Measurements from ENCODE around the gene ATXN1.

ATXN1 gene

GRCh38 chr6:16498957-16499356, 262.3 kb downstream of the ATXN1 start:
- H3K27ac ChIP-seq = no peak overlapping the region
- H3K4me3 ChIP-seq = no peak overlapping the region
- peaks cover 0 to 34% (median 16%) of the 10 kb centered on the region in 4 donors for H3K4me1 ChIP-seq
- no peaks in the 10 kb centered on the region for H3K27me3 ChIP-seq
- TF ChIP-seq CTCF (IDR thresholded peaks at IDR 0.05) = no peak
- no peaks in the 10 kb centered on the region for H3K36me3 ChIP-seq
- DNase-seq = no peak
- intact Hi-C loops (cut with DNase I; ENCODE audit: low total_unique reads) = no loop called here
- H3K9me3 ChIP-seq = no peaks in the 10 kb centered on the region

DNA sequence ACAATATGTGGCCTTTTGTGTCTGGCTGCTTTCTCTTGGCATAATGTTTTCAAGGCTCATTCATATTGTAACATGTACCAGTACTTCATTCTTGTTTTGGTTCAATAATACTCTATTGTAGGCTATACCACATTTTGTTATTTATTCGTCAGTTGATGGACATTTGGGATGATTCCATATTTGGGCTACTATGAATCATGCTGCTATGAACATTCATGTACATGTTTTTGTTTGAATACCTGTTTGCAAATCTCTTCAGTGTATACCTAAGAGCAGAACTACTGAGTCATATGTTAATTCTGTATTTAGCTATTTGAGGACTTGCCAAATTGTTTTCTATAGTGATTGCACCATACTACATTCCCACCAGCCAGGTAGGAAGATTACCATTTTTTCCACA, 263.0 kb downstream of the ATXN1 start:
- H3K36me3 ChIP-seq = no peaks in the 10 kb centered on the region
- H3K27ac ChIP-seq = no peak overlapping the region
- no peak for DNase-seq
- intact Hi-C loops (cut with DNase I; ENCODE audit: low total_unique reads) = no loop called here
- TF ChIP-seq CTCF (IDR thresholded peaks at IDR 0.05) = no peak
- H3K4me3 ChIP-seq = no peak overlapping the region
- H3K9me3 ChIP-seq = no peaks in the 10 kb centered on the region
- H3K27me3 ChIP-seq = no peaks in the 10 kb centered on the region
- peaks cover 0 to 29% (median 13%) of the 10 kb centered on the region in 4 donors for H3K4me1 ChIP-seq

- DNase-seq = no peak
- Histone ChIP-seq H3K27ac (peak overlapping the region in 1 of 2 donors; percentile 2), H3K27me3 (no peaks in the 10 kb centered on the region), H3K4me3 (peak overlapping the region in 1 of 2 donors; percentile 10), H3K9me3 (no peaks in the 10 kb centered on the region), H3K36me3 (no peaks in the 10 kb centered on the region), H3K4me1 (peaks cover 0 to 24% (median 11%) of the 10 kb centered on the region in 4 donors)
- intact Hi-C loops (cut with DNase I; ENCODE audit: low total_unique reads) = no loop called here
- TF ChIP-seq CTCF (IDR thresholded peaks at IDR 0.05) = no peak
Measured at GRCh38 chr6:16496991-16497801, 264.1 kb downstream of the ATXN1 start.

GRCh38 chr6:16496210-16496609, 265.1 kb downstream of the ATXN1 start:
- Histone ChIP-seq H3K36me3 (no peaks in the 10 kb centered on the region), H3K27me3 (no peaks in the 10 kb centered on the region), H3K9me3 (no peaks in the 10 kb centered on the region), H3K4me1 (peaks cover 0 to 24% (median 11%) of the 10 kb centered on the region in 4 donors), H3K27ac (peak overlapping the region in 1 of 2 donors; percentile 2), H3K4me3 (no peak overlapping the region)
- DNase-seq = no peak
- TF ChIP-seq CTCF (IDR thresholded peaks at IDR 0.05) = no peak
- intact Hi-C loops (cut with DNase I; ENCODE audit: low total_unique reads) = no loop called here

- Histone ChIP-seq H3K9me3 (no peaks in the 10 kb centered on the region), H3K4me1 (peaks cover 0 to 32% (median 11%) of the 10 kb centered on the region in 4 donors), H3K4me3 (no peak overlapping the region), H3K27ac (no peak overlapping the region), H3K36me3 (no peaks in the 10 kb centered on the region), H3K27me3 (no peaks in the 10 kb centered on the region)
- DNase-seq = no peak
- no peak for TF ChIP-seq CTCF (IDR thresholded peaks at IDR 0.05)
- intact Hi-C loops (cut with DNase I; ENCODE audit: low total_unique reads) = no loop called here
Measured at GRCh38 chr6:16494793-16495192, 266.5 kb downstream of the ATXN1 start.

All from tibial artery (tissue), 4 donors.